GM23338 (cell line): Measurements from ENCODE around the gene CDK14. TPM values are rescaled to one million over a fixed set of nuclear protein-coding genes. Genes with fewer than 3 reads are reported as not detected.

ENCODE experiments used
- ATAC-seq: fragments of 200-7000 bp; cut with Tn5 transposase; 3 replicates; pipeline ENCODE4 v1.9.1; 2020
- DNase-seq: peaks from one replicate; pipeline ENCODE4 v3.0.0-alpha.2; 2015; ENCODE audit warnings: low spot score
- H2AFZ ChIP-seq: fragments of 200-600 bp; sonication (generic); 2 replicates; pipeline ENCODE4 v1.8.0; 2016; ENCODE audit warnings: antibody characterized with exemption, mild to moderate bottlenecking, moderate library complexity
- H3F3A ChIP-seq: fragments of 200-600 bp; sonication (generic); replicated peaks from 2 replicates; pipeline ENCODE4 v1.8.0; 2017; ENCODE audit warnings: antibody characterized with exemption, mixed run types, low read depth
- H3K27ac ChIP-seq: fragments of 200-600 bp; sonication (generic); 2 replicates; pipeline ENCODE4 v1.6.1; 2016; ENCODE audit warnings: low read depth
- H3K27me3 ChIP-seq: fragments of 200-600 bp; sonication (generic); 2 replicates; pipeline ENCODE4 v1.8.0; 2016; ENCODE audit warnings: mild to moderate bottlenecking, mixed run types, moderate library complexity; ENCODE audit not compliant: insufficient read depth
- H3K36me3 ChIP-seq: fragments of 200-600 bp; sonication (generic); 2 replicates; pipeline ENCODE4 v1.8.0; 2016; ENCODE audit warnings: mild to moderate bottlenecking; ENCODE audit not compliant: insufficient read depth
- H3K4me1 ChIP-seq: fragments of 200-600 bp; sonication (generic); 2 replicates; pipeline ENCODE4 v1.8.0; 2016; ENCODE audit warnings: mild to moderate bottlenecking, moderate library complexity; ENCODE audit not compliant: insufficient read depth
- H3K4me2 ChIP-seq: fragments of 200-600 bp; sonication (generic); 2 replicates; pipeline ENCODE4 v1.7.1; 2017; ENCODE audit warnings: mixed run types
- H3K4me3 ChIP-seq: fragments of 200-600 bp; sonication (generic); 2 replicates; pipeline ENCODE4 v1.6.1; 2016; ENCODE audit warnings: mixed run types
- H3K79me2 ChIP-seq: fragments of 200-600 bp; sonication (generic); replicated peaks from 2 replicates; pipeline ENCODE4 v1.8.0; 2017; ENCODE audit warnings: mild to moderate bottlenecking; ENCODE audit not compliant: insufficient read depth
- H3K9me2 ChIP-seq: fragments of 200-600 bp; sonication (generic); 2 replicates; pipeline ENCODE4 v1.8.0; 2017; ENCODE audit not compliant: insufficient read depth
- H4K20me1 ChIP-seq: fragments of 200-600 bp; sonication (generic); replicated peaks from 2 replicates; pipeline ENCODE4 v1.8.0; 2017; ENCODE audit warnings: mild to moderate bottlenecking; ENCODE audit not compliant: insufficient read depth
- H3K27ac Mint-ChIP-seq: 2 replicates; pipeline ENCODE4 v1.8.0; 2020; ENCODE audit warnings: inconsistent platforms, mild to moderate bottlenecking, moderate library complexity, mixed read lengths
- H3K27me3 Mint-ChIP-seq: 3 replicates; pipeline ENCODE4 v1.8.0; 2022; ENCODE audit warnings: low read depth, mild to moderate bottlenecking, moderate library complexity, mixed read lengths, inconsistent platforms; ENCODE audit not compliant: insufficient read depth, poor library complexity
- H3K36me3 Mint-ChIP-seq: 3 replicates; pipeline ENCODE4 v1.8.0; 2021; ENCODE audit warnings: low read depth, mild to moderate bottlenecking, inconsistent platforms, moderate library complexity, mixed read lengths
- H3K4me1 Mint-ChIP-seq: 3 replicates; pipeline ENCODE4 v1.8.0; 2020; ENCODE audit warnings: mild to moderate bottlenecking, inconsistent platforms, mixed read lengths
- H3K4me3 Mint-ChIP-seq: 3 replicates; pipeline ENCODE4 v1.8.0; 2021; ENCODE audit warnings: moderate library complexity, mild to moderate bottlenecking, inconsistent platforms, mixed read lengths
- H3K9me3 Mint-ChIP-seq: 3 replicates; pipeline ENCODE4 v1.8.0; 2020; ENCODE audit warnings: moderate library complexity, mild to moderate bottlenecking, inconsistent platforms, mixed read lengths
- CREB1 ChIP-seq: fragments of 250-450 bp; sonication (Bioruptor Pico); IDR thresholded peaks from 2 replicates; pipeline ENCODE4 v1.5.0; 2020; ENCODE audit warnings: low read depth, mild to moderate bottlenecking, moderate library complexity
- EZH2 ChIP-seq: fragments of 200-600 bp; sonication (generic); IDR thresholded peaks from one replicate; pipeline ENCODE4 v1.8.0; 2017; ENCODE audit warnings: antibody characterized with exemption, mild to moderate bottlenecking, low read depth; ENCODE audit not compliant: unreplicated experiment
- JUNB ChIP-seq: IDR thresholded peaks from one replicate; pipeline ENCODE4 v1.6.1; 2016; ENCODE audit warnings: antibody characterized with exemption; ENCODE audit not compliant: unreplicated experiment
- POLR2AphosphoS5 ChIP-seq: IDR thresholded peaks from 2 replicates; pipeline ENCODE4 v1.6.1; 2016; ENCODE audit warnings: antibody characterized with exemption, low read depth
- STAT1 ChIP-seq: IDR thresholded peaks from one replicate; pipeline ENCODE4 v1.6.1; 2016; ENCODE audit warnings: antibody characterized with exemption; ENCODE audit not compliant: unreplicated experiment
- ZNF114 ChIP-seq: fragments of 250-450 bp; sonication (Bioruptor Pico); IDR thresholded peaks from 2 replicates; pipeline ENCODE4 v1.5.0; 2020; ENCODE audit warnings: mild to moderate bottlenecking, moderate library complexity
- ZNF331 ChIP-seq: fragments of 250-450 bp; sonication (Bioruptor Pico); IDR thresholded peaks from 2 replicates; pipeline ENCODE4 v1.5.0; 2020; ENCODE audit warnings: low read depth, mild to moderate bottlenecking, moderate library complexity
- polyA plus RNA-seq: library from polyadenylated mRNA; unstranded; fragments of >200 nt; fragmentation: Nextera tagmentation; extraction: Ambion mirVana; gene quantifications from 2 replicates; pipeline ENCODE4 v1.2.1, GENCODE V29; 2016
- total RNA-seq: library from RNA; depleted of rRNA; stranded (reverse); fragments of >200 nt; shearing (Covaris generic); gene quantifications from 2 replicates; pipeline ENCODE4 v1.2.3, GENCODE V29; 2014
- TF ChIP-seq, protein P1 (sequence below), 2 experiments: fragments of 200-600 bp in 1 of 2; sonication (generic) in 1 of 2; conservative IDR thresholded peaks; 2 replicates each; pipeline versions ENCODE4 v1.5.1 to v1.6.1; 2016 to 2017; ENCODE audit warnings: antibody characterized with exemption in 2 of 2, low read depth in 2 of 2, mild to moderate bottlenecking in 2 of 2, moderate library complexity in 1 of 2
- TF ChIP-seq, protein P2 (sequence below): fragments of 250-450 bp; sonication (Bioruptor Pico); IDR thresholded peaks from 2 replicates; pipeline ENCODE4 v1.5.0; 2020; ENCODE audit warnings: mild to moderate bottlenecking, moderate library complexity
- TF ChIP-seq, protein P3 (sequence below): IDR thresholded peaks from 2 replicates; pipeline ENCODE4 v1.6.1; 2016; ENCODE audit warnings: antibody characterized with exemption

Gene CDK14
- total and polyA plus RNA-seq, 2 experiments from 2014 or later, result 11.2 to 24.0 TPM

DNA sequence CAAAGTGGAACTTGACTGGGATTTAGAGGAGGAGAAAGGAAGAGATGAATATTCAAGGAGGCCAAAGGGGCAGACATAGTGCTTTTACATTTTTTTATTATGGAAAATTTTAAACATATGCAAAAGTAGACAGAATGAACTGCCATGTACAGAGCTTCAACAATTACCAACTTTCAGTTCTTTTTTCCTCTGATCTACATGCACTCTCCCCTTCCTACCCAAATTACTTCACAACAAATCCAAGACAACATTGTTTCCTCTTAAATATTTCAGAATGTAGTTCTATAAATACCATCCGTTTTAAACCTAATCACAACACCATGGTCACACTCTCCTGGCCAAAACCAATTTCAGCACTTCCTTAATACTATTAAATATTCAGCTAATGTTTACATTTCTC lies 584.6 kb downstream of the CDK14 start:
- H3F3A ChIP-seq, result no peaks in the 10 kb centered on the region
- H3K4me3 ChIP-seq, result no peak overlapping the region
- no peaks in the 10 kb centered on the region for H3K79me2 ChIP-seq
- H3K36me3 Mint-ChIP-seq, result peaks cover 3% of the 10 kb centered on the region; the same call in 2 of the 3 replicates
- no peaks in the 10 kb centered on the region for H3K36me3 ChIP-seq
- no peak overlapping the region for H3K4me2 ChIP-seq
- no peak overlapping the region for H2AFZ ChIP-seq
- H3K27ac Mint-ChIP-seq, result no peak overlapping the region
- peaks cover 11% of the 10 kb centered on the region; the same call in 2 of the 3 replicates for H3K9me3 Mint-ChIP-seq
- no peaks in the 10 kb centered on the region for H4K20me1 ChIP-seq
- H3K9me2 ChIP-seq, result no peaks in the 10 kb centered on the region
- H3K27me3 Mint-ChIP-seq, result no peaks in the 10 kb centered on the region
- no peak for ATAC-seq
- TF ChIP-seq ZNF114 (CRISPR knock-in tag), result no peak
- no peak overlapping the region for H3K4me3 Mint-ChIP-seq
- no peaks in the 10 kb centered on the region for H3K27me3 ChIP-seq
- no peak overlapping the region for H3K27ac ChIP-seq
- no peaks in the 10 kb centered on the region for H3K4me1 ChIP-seq
- DNase-seq, result no peak
- no peaks in the 10 kb centered on the region for H3K4me1 Mint-ChIP-seq

DNA sequence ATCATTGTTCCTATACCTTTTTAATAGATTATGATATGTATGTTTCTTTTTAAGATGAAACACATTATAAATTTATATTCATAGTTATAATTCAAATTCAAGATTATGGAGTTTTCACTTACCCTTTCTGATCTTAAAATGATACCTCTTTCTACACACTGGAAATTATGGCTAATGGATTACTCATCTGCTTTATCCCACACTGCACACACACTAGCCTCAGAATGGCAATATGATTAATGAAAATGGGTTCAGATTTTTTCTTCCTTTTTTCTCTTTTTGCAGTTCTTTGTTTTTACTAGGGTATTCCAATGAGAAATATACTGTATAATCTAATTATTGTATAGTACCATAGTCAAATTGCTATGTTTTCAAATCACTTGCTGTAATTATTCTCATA lies 585.8 kb downstream of the CDK14 start:
- Mint-ChIP-seq H3K36me3 (peaks cover 3% of the 10 kb centered on the region; the same call in 2 of the 3 replicates), H3K9me3 (peaks cover 9% of the 10 kb centered on the region; the same call in 2 of the 3 replicates), H3K4me3 (no peak overlapping the region), H3K27me3 (no peaks in the 10 kb centered on the region), H3K4me1 (no peaks in the 10 kb centered on the region), H3K27ac (no peak overlapping the region)
- H3K9me2 ChIP-seq, result no peaks in the 10 kb centered on the region
- H3K27ac ChIP-seq, result no peak overlapping the region
- H4K20me1 ChIP-seq, result no peaks in the 10 kb centered on the region
- no peaks in the 10 kb centered on the region for H3K4me1 ChIP-seq
- H3K36me3 ChIP-seq, result no peaks in the 10 kb centered on the region
- no peak overlapping the region for H3K4me2 ChIP-seq
- no peaks in the 10 kb centered on the region for H3F3A ChIP-seq
- no peaks in the 10 kb centered on the region for H3K27me3 ChIP-seq
- DNase-seq (no peak), ATAC-seq (no peak)
- no peaks in the 10 kb centered on the region for H3K79me2 ChIP-seq
- H2AFZ ChIP-seq, result no peak overlapping the region
- H3K4me3 ChIP-seq, result no peak overlapping the region
- TF ChIP-seq, protein P1, sequence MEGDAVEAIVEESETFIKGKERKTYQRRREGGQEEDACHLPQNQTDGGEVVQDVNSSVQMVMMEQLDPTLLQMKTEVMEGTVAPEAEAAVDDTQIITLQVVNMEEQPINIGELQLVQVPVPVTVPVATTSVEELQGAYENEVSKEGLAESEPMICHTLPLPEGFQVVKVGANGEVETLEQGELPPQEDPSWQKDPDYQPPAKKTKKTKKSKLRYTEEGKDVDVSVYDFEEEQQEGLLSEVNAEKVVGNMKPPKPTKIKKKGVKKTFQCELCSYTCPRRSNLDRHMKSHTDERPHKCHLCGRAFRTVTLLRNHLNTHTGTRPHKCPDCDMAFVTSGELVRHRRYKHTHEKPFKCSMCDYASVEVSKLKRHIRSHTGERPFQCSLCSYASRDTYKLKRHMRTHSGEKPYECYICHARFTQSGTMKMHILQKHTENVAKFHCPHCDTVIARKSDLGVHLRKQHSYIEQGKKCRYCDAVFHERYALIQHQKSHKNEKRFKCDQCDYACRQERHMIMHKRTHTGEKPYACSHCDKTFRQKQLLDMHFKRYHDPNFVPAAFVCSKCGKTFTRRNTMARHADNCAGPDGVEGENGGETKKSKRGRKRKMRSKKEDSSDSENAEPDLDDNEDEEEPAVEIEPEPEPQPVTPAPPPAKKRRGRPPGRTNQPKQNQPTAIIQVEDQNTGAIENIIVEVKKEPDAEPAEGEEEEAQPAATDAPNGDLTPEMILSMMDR (conservative IDR thresholded peaks at IDR 0.05; ENCODE audit: low read depth in 2 of 2), result no peak
- TF ChIP-seq, protein P2, sequence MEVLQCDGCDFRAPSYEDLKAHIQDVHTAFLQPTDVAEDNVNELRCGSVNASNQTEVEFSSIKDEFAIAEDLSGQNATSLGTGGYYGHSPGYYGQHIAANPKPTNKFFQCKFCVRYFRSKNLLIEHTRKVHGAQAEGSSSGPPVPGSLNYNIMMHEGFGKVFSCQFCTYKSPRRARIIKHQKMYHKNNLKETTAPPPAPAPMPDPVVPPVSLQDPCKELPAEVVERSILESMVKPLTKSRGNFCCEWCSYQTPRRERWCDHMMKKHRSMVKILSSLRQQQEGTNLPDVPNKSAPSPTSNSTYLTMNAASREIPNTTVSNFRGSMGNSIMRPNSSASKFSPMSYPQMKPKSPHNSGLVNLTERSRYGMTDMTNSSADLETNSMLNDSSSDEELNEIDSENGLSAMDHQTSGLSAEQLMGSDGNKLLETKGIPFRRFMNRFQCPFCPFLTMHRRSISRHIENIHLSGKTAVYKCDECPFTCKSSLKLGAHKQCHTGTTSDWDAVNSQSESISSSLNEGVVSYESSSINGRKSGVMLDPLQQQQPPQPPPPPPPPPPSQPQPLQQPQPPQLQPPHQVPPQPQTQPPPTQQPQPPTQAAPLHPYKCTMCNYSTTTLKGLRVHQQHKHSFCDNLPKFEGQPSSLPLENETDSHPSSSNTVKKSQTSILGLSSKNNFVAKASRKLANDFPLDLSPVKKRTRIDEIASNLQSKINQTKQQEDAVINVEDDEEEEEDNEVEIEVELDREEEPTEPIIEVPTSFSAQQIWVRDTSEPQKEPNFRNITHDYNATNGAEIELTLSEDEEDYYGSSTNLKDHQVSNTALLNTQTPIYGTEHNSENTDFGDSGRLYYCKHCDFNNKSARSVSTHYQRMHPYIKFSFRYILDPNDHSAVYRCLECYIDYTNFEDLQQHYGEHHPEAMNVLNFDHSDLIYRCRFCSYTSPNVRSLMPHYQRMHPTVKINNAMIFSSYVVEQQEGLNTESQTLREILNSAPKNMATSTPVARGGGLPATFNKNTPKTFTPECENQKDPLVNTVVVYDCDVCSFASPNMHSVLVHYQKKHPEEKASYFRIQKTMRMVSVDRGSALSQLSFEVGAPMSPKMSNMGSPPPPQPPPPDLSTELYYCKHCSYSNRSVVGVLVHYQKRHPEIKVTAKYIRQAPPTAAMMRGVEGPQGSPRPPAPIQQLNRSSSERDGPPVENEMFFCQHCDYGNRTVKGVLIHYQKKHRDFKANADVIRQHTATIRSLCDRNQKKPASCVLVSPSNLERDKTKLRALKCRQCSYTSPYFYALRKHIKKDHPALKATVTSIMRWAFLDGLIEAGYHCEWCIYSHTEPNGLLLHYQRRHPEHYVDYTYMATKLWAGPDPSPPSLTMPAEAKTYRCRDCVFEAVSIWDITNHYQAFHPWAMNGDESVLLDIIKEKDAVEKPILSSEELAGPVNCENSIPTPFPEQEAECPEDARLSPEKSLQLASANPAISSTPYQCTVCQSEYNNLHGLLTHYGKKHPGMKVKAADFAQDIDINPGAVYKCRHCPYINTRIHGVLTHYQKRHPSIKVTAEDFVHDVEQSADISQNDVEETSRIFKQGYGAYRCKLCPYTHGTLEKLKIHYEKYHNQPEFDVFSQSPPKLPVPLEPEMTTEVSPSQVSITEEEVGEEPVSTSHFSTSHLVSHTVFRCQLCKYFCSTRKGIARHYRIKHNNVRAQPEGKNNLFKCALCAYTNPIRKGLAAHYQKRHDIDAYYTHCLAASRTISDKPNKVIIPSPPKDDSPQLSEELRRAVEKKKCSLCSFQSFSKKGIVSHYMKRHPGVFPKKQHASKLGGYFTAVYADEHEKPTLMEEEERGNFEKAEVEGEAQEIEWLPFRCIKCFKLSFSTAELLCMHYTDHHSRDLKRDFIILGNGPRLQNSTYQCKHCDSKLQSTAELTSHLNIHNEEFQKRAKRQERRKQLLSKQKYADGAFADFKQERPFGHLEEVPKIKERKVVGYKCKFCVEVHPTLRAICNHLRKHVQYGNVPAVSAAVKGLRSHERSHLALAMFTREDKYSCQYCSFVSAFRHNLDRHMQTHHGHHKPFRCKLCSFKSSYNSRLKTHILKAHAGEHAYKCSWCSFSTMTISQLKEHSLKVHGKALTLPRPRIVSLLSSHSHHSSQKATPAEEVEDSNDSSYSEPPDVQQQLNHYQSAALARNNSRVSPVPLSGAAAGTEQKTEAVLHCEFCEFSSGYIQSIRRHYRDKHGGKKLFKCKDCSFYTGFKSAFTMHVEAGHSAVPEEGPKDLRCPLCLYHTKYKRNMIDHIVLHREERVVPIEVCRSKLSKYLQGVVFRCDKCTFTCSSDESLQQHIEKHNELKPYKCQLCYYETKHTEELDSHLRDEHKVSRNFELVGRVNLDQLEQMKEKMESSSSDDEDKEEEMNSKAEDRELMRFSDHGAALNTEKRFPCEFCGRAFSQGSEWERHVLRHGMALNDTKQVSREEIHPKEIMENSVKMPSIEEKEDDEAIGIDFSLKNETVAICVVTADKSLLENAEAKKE (CRISPR knock-in tag), result no peak
- TF ChIP-seq ZNF331, result no peak
- no peak for TF ChIP-seq EZH2
- TF ChIP-seq STAT1, result no peak
- TF ChIP-seq CREB1 (CRISPR knock-in tag), result no peak
- TF ChIP-seq JUNB, result no peak
- TF ChIP-seq, protein P3, sequence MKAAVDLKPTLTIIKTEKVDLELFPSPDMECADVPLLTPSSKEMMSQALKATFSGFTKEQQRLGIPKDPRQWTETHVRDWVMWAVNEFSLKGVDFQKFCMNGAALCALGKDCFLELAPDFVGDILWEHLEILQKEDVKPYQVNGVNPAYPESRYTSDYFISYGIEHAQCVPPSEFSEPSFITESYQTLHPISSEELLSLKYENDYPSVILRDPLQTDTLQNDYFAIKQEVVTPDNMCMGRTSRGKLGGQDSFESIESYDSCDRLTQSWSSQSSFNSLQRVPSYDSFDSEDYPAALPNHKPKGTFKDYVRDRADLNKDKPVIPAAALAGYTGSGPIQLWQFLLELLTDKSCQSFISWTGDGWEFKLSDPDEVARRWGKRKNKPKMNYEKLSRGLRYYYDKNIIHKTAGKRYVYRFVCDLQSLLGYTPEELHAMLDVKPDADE, result no peak
- no peak for TF ChIP-seq POLR2AphosphoS5
